ENCODE data around the gene SNRNP27.

SNRNP27 gene

GRCh38 chr2:69931832-69932595, 38.3 kb downstream of the SNRNP27 start:
- H3K9me3 Mint-ChIP-seq: no peaks in the 10 kb centered on the region
- H3K4me1 Mint-ChIP-seq: peaks cover 21% of the 10 kb centered on the region
- H3K36me3 Mint-ChIP-seq (ENCODE audit: low read depth): peaks cover 20% of the 10 kb centered on the region
- H3K27ac Mint-ChIP-seq: peak overlapping the region; percentile 57
- H3K4me3 Mint-ChIP-seq: no peak overlapping the region
- no peak for DNase-seq
- TF ChIP-seq CTCF (IDR thresholded peaks at IDR 0.05): no peak
- H3K27me3 Mint-ChIP-seq (ENCODE audit: low read depth, poor library complexity): peaks cover 5% of the 10 kb centered on the region

GRCh38 chr2:69932596-69932922, 38.8 kb downstream of the SNRNP27 start:
- H3K36me3 Mint-ChIP-seq (ENCODE audit: low read depth): peaks cover 22% of the 10 kb centered on the region
- DNase-seq: no peak
- H3K9me3 Mint-ChIP-seq: no peaks in the 10 kb centered on the region
- H3K4me3 Mint-ChIP-seq: no peak overlapping the region
- peaks cover 5% of the 10 kb centered on the region for H3K27me3 Mint-ChIP-seq (ENCODE audit: low read depth, poor library complexity)
- no peak overlapping the region for H3K27ac Mint-ChIP-seq
- peaks cover 24% of the 10 kb centered on the region for H3K4me1 Mint-ChIP-seq
- TF ChIP-seq CTCF (IDR thresholded peaks at IDR 0.05): no peak

GRCh38 chr2:69933254-69933828, 39.6 kb downstream of the SNRNP27 start:
- Mint-ChIP-seq H3K27ac (peak overlapping the region; percentile 21), H3K27me3 (ENCODE audit: low read depth, poor library complexity) (peaks cover 5% of the 10 kb centered on the region), H3K4me1 (peaks cover 30% of the 10 kb centered on the region), H3K9me3 (no peaks in the 10 kb centered on the region), H3K4me3 (no peak overlapping the region), H3K36me3 (ENCODE audit: low read depth) (peaks cover 29% of the 10 kb centered on the region)
- no peak for TF ChIP-seq CTCF (IDR thresholded peaks at IDR 0.05)
- DNase-seq: no peak

GRCh38 chr2:69933839-69934613, 40.3 kb downstream of the SNRNP27 start:
- TF ChIP-seq CTCF (IDR thresholded peaks at IDR 0.05): no peak
- Mint-ChIP-seq H3K4me3 (no peak overlapping the region), H3K27me3 (ENCODE audit: low read depth, poor library complexity) (peaks cover under 1% of the 10 kb centered on the region), H3K27ac (no peak overlapping the region), H3K36me3 (ENCODE audit: low read depth) (peaks cover 36% of the 10 kb centered on the region), H3K9me3 (no peaks in the 10 kb centered on the region), H3K4me1 (peaks cover 34% of the 10 kb centered on the region)
- no peak for DNase-seq

GRCh38 chr2:69934614-69934908, 40.8 kb downstream of the SNRNP27 start:
- no peak for DNase-seq
- H3K27ac Mint-ChIP-seq: no peak overlapping the region
- no peak overlapping the region for H3K4me3 Mint-ChIP-seq
- no peaks in the 10 kb centered on the region for H3K9me3 Mint-ChIP-seq
- H3K27me3 Mint-ChIP-seq (ENCODE audit: low read depth, poor library complexity): no peaks in the 10 kb centered on the region
- no peak for TF ChIP-seq CTCF (IDR thresholded peaks at IDR 0.05)
- peaks cover 35% of the 10 kb centered on the region for H3K4me1 Mint-ChIP-seq
- H3K36me3 Mint-ChIP-seq (ENCODE audit: low read depth): peaks cover 41% of the 10 kb centered on the region

All from nephron progenitor cell (in vitro differentiated cells).